NB4 (cell line): Measurements from ENCODE around the gene ING2.

Experiments used
- DNase-seq: peaks from one replicate; pipeline ENCODE4 v3.0.0; 2010; ENCODE audit warnings: low read depth
- H3K4me3 ChIP-seq: one replicate; pipeline ENCODE4 v1.5.1; 2011; ENCODE audit warnings: mild to moderate bottlenecking, low read depth, low read length, moderate library complexity
- CTCF ChIP-seq: IDR thresholded peaks from one replicate; pipeline ENCODE4 v1.5.1; 2012; ENCODE audit warnings: low read depth, low read length
- MAX ChIP-seq: IDR thresholded peaks from 2 replicates; pipeline ENCODE4 v1.6.1; 2011; ENCODE audit warnings: low read depth, low read length
- MYC ChIP-seq: IDR thresholded peaks from 2 replicates; pipeline ENCODE4 v1.6.1; 2011; ENCODE audit warnings: low read depth, low read length
- POLR2A ChIP-seq: IDR thresholded peaks from 2 replicates; pipeline ENCODE4 v1.6.1; 2011; ENCODE audit warnings: mild to moderate bottlenecking; ENCODE audit not compliant: insufficient read length; ENCODE audit errors: extremely low read depth

The ING2 gene

GRCh38 chr4:183508697-183509335 is 4.0 kb downstream of the ING2 start:
- no peak for DNase-seq
- no peak overlapping the region for H3K4me3 ChIP-seq
- TF ChIP-seq MAX (no peak), MYC (no peak)

GRCh38 chr4:183515411-183515810 is 10.6 kb downstream of the ING2 start:
- H3K4me3 ChIP-seq, result no peak overlapping the region
- no peak for DNase-seq
- TF ChIP-seq CTCF (no peak), POLR2A (no peak), MAX (no peak), MYC (no peak)

- no peak overlapping the region for H3K4me3 ChIP-seq
- TF ChIP-seq CTCF, result no peak
- no peak for DNase-seq
Observed at GRCh38 chr4:183517194-183517593, 12.3 kb downstream of the ING2 start.

GRCh38 chr4:183517781-183518180 is 12.9 kb downstream of the ING2 start:
- no peak overlapping the region for H3K4me3 ChIP-seq
- TF ChIP-seq POLR2A, result no peak
- TF ChIP-seq MYC, result no peak
- no peak for TF ChIP-seq CTCF
- TF ChIP-seq MAX, result no peak
- DNase-seq, result no peak

GRCh38 chr4:183522821-183523220 is 18.0 kb downstream of the ING2 start:
- TF ChIP-seq CTCF (no peak), POLR2A (no peak), MYC (no peak), MAX (no peak)
- no peak for DNase-seq
- no peak overlapping the region for H3K4me3 ChIP-seq

GRCh38 chr4:183527326-183527725 is 22.5 kb downstream of the ING2 start:
- no peak overlapping the region for H3K4me3 ChIP-seq
- no peak for DNase-seq
- no peak for TF ChIP-seq POLR2A
- no peak for TF ChIP-seq CTCF
- no peak for TF ChIP-seq MAX
- no peak for TF ChIP-seq MYC
